GM21723 (cell line): Measurements from ENCODE around the gene C1orf52.

Experiments used
- ATAC-seq: cut with Tn5 transposase; IDR thresholded peaks from one replicate; pipeline ENCODE4 v1.9.1; 2021; ENCODE audit warnings: mild to moderate bottlenecking, moderate library complexity; ENCODE audit not compliant: unreplicated experiment

The C1orf52 gene

DNA sequence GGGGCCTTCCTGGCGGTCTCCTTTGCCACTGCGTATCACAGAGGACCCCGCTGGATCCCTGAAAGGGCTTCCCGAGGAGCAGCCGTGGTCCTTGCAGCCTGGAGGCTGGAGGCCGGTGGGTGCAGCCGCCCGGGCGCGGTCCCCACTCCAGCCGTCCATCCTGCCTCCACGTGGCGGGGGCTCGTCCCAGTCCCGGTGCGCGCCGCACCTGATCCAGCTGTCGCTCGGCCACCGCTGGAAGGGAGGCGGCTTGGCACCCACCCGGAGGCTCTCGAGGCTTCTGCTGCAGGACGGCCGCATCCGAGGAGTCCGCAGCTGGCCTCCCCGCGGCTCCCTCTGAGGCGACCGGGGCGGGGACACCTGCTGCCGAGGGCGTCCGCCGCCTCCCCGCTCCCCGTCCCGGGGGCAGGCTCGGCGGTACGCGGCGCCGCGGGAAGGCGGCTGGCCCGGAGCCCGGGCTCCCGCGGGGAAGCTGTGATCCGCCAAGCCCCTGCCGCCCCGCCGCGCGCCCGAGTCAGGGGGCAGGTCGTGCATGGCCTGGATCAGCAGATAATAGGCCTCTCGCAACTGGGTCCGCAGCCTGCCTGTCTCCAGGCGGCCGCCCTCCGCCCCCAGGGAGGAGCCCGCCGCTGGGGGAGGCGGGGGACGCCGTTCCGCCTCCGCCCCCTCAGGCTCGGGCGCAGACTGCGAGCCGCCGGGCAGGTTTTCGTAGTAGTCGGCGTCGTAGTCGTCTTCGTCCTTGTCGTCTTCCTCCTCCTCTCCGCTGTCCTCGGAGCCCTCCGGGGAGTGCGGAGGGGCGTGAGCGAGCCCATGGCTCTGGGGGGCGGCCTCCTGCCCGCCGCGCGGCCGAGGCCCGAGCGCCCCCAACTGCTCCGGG is 58.8 kb downstream of the C1orf52 start, which contains the start of gene SYDE2:
Gene SYDE2, minus strand, starts transcription at position 554 of the 877 bp plus-strand sequence. Its CDS starts 20 bp downstream, at position 534.
- ATAC-seq, result peak; percentile 85
